A673 (cell line): ENCODE results near the gene KYAT1. TPM values are rescaled to one million over a fixed set of nuclear protein-coding genes. Genes with fewer than 3 reads are reported as not detected.

Experiments
- BruUV-seq: library from RNA; stranded (reverse); fragments of 400-500 nt; replicated peaks from 2 replicates; lab custom pipeline; 2021; lab: Mats Ljungman, UMichigan
- CTCF ChIA-PET: fragments of 300-600 bp; sonication (Branson Sonifier 250); formaldehyde crosslinking; loops from one replicate; lab custom pipeline; 2022; ENCODE audit warnings: antibody characterized with exemption; lab: Charles Lee
- POLR2A ChIA-PET: fragments of 300-600 bp; sonication (Branson Sonifier 250); formaldehyde crosslinking; loops from one replicate; lab custom pipeline; 2022; ENCODE audit warnings: antibody characterized with exemption; ENCODE audit not compliant: low non-redundant PET; lab: Charles Lee
- DNase-seq: peaks from one replicate; pipeline ENCODE4 v3.0.0-alpha.2; 2015; ENCODE audit warnings: low spot score
- H3K27ac ChIP-seq: fragments of 200-600 bp; sonication (generic); 2 replicates; pipeline ENCODE4 v1.5.1; 2016; ENCODE audit warnings: mixed run types, low read depth, mild to moderate bottlenecking, mixed read lengths, antibody characterized with exemption, low read length; ENCODE audit not compliant: poor library complexity, severe bottlenecking
- H3K27me3 ChIP-seq: fragments of 200-600 bp; sonication (generic); replicated peaks from 2 replicates; pipeline ENCODE4 v1.6.1; 2017; ENCODE audit warnings: mixed run types, low read depth, mild to moderate bottlenecking, mixed read lengths, antibody characterized with exemption, low read length; ENCODE audit not compliant: insufficient read depth, poor library complexity
- H3K36me3 ChIP-seq: fragments of 200-600 bp; sonication (generic); 2 replicates; pipeline ENCODE4 v1.6.1; 2016; ENCODE audit warnings: mixed run types, mild to moderate bottlenecking, mixed read lengths, antibody characterized with exemption, low read length; ENCODE audit not compliant: insufficient read depth, poor library complexity, severe bottlenecking
- H3K4me1 ChIP-seq: fragments of 200-600 bp; sonication (generic); 2 replicates; pipeline ENCODE4 v1.6.1; 2017; ENCODE audit warnings: mixed run types, mild to moderate bottlenecking, mixed read lengths, antibody characterized with exemption, low read length; ENCODE audit not compliant: insufficient read depth, poor library complexity, severe bottlenecking
- H3K4me3 ChIP-seq: fragments of 200-600 bp; sonication (generic); 2 replicates; pipeline ENCODE4 v1.5.1; 2016; ENCODE audit warnings: low read depth, mixed run types, mild to moderate bottlenecking, mixed read lengths, low read length; ENCODE audit not compliant: poor library complexity, severe bottlenecking
- H3K9me3 ChIP-seq: fragments of 200-600 bp; sonication (generic); 2 replicates; pipeline ENCODE4 v1.6.1; 2016; ENCODE audit warnings: mixed run types, low read depth, mild to moderate bottlenecking, mixed read lengths, antibody characterized with exemption, low read length; ENCODE audit not compliant: poor library complexity, severe bottlenecking
- EZH2 ChIP-seq: fragments of 200-600 bp; sonication (generic); IDR thresholded peaks from 2 replicates; pipeline ENCODE4 v1.6.1; 2017; ENCODE audit warnings: borderline replicate concordance, low read depth, mild to moderate bottlenecking, mixed read lengths, antibody characterized with exemption, low read length; ENCODE audit not compliant: poor library complexity, severe bottlenecking
- intact Hi-C: fragments of 100-400 bp; cut with micrococcal nuclease; formaldehyde crosslinking; loops from one replicate; pipeline ENCODE4 v1.10.0; 2022; ENCODE audit not compliant: unreplicated experiment
- total RNA-seq: library from RNA; stranded (reverse); gene quantifications from 2 replicates; pipeline ENCODE4 v1.2.3, GENCODE V29; 2021
- TF ChIP-seq, protein P1 (sequence below): fragments of 300-800, 200-600 bp; sonication (generic); conservative IDR thresholded peaks from 2 replicates; pipeline ENCODE4 v1.5.1; 2017; ENCODE audit warnings: low read depth, mild to moderate bottlenecking, antibody characterized with exemption, low read length, moderate library complexity, mixed read lengths

Gene KYAT1
- total RNA-seq, 1 experiment from 2014 or later, result 17.9 TPM

DNA sequence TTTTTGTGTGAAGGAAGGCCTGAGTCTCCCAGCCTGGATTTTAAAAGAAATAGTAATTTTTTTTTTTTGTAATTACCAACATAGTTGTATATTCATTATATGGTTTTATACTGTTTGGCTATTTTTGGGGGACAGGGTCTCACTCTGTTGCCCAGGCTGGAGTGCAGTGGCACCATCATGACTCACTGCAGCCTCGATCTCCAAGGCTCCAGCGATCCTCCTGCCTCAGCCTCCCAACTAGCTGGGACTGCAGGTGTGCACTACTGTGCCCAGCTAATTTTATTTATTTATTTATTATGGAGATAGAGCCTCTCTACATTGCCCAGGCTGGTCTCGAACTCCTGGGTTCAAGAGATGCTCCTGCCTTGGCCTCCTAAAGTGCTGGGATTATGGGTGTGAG is 5.3 kb upstream of the KYAT1 start:
- no peak for TF ChIP-seq EZH2
- TF ChIP-seq, protein P1, sequence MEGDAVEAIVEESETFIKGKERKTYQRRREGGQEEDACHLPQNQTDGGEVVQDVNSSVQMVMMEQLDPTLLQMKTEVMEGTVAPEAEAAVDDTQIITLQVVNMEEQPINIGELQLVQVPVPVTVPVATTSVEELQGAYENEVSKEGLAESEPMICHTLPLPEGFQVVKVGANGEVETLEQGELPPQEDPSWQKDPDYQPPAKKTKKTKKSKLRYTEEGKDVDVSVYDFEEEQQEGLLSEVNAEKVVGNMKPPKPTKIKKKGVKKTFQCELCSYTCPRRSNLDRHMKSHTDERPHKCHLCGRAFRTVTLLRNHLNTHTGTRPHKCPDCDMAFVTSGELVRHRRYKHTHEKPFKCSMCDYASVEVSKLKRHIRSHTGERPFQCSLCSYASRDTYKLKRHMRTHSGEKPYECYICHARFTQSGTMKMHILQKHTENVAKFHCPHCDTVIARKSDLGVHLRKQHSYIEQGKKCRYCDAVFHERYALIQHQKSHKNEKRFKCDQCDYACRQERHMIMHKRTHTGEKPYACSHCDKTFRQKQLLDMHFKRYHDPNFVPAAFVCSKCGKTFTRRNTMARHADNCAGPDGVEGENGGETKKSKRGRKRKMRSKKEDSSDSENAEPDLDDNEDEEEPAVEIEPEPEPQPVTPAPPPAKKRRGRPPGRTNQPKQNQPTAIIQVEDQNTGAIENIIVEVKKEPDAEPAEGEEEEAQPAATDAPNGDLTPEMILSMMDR, result no peak
- H3K36me3 ChIP-seq, result peaks cover 18% of the 10 kb centered on the region
- no peak overlapping the region for H3K4me3 ChIP-seq
- no TSS peak for BruUV-seq
- POLR2A ChIA-PET, result interaction anchor here (0.7 kb wide), 1 partner anchor 148 kb away, joined by 3 read pairs; no protein-coding TSS in a partner anchor
- intact Hi-C loops, result no loop called here
- CTCF ChIA-PET, result no interaction called here
- H3K9me3 ChIP-seq, result no peaks in the 10 kb centered on the region
- peaks cover 9% of the 10 kb centered on the region for H3K4me1 ChIP-seq
- no peaks in the 10 kb centered on the region for H3K27me3 ChIP-seq
- no peak for DNase-seq
- no peak overlapping the region for H3K27ac ChIP-seq

DNA sequence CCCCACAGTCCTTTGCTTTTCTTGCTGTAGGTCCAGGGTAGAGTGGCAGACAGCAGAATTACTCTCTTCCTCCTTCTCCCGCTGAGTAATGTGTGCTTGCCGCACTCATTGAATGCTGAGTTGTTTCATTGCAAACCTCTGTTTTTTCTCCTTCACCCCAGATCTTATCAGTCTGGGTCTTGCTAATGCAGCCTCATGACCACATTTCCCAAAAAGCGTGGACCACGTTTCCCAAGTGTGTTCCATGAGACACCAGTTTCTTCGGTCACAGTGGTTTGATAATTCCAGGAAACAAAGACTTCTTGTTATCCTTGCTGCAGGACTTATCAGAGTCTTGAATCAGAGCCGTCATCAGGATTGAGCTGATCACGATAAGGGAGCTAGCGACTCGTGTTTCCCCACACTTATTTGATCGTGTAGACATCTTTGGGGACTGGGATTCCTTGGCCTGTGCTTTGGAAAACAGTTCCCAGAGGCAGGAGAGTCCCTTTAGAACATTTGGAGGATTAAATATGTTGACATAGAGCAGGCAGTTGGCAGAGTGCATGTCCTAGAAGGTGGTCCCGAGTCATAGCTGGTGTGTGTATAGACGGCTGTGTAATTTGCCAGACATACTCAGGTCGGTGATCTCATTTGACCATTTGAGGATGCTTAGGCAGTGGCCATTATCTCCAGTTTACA is 4.6 kb upstream of the KYAT1 start:
- no peak for DNase-seq
- no TSS peak for BruUV-seq
- CTCF ChIA-PET, result no interaction called here

DNA sequence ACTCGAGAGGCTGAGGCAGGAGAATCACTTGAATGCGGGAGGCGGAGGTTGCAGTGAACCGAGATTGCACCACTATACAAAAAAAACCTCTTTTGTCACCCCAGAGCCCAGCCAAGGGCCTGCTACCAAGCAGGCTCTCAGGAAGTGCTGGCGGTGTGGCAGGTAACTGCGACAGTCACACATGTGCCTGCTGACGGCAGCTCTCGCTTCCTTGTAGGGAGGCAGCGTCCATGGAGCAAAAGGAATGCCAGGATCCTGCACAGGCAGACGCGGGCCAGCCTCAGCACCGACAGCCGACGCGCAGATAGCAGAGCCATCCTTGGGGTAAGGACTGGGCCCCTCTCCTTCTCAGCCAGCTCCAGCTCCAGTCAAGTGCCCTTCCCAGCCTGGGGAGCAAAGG is 4.0 kb upstream of the KYAT1 start:
- peaks cover 9% of the 10 kb centered on the region for H3K4me1 ChIP-seq
- no peaks in the 10 kb centered on the region for H3K9me3 ChIP-seq
- no TSS peak for BruUV-seq
- POLR2A ChIA-PET, result no interaction called here
- intact Hi-C loops, result no loop called here
- CTCF ChIA-PET, result no interaction called here
- peaks cover 18% of the 10 kb centered on the region for H3K36me3 ChIP-seq
- H3K27me3 ChIP-seq, result no peaks in the 10 kb centered on the region
- no peak overlapping the region for H3K4me3 ChIP-seq
- H3K27ac ChIP-seq, result no peak overlapping the region
- TF ChIP-seq, protein P1, result no peak
- no peak for TF ChIP-seq EZH2
- no peak for DNase-seq

More for the DNA sequence above, 4.6 kb upstream of the KYAT1 start:
- Histone ChIP-seq H3K36me3 (peaks cover 18% of the 10 kb centered on the region), H3K4me1 (peaks cover 9% of the 10 kb centered on the region), H3K9me3 (no peaks in the 10 kb centered on the region), H3K27ac (no peak overlapping the region), H3K4me3 (no peak overlapping the region), H3K27me3 (no peaks in the 10 kb centered on the region)
- POLR2A ChIA-PET, result interaction anchor here (0.7 kb wide), 1 partner anchor 149 kb away, joined by 3 read pairs; no protein-coding TSS in a partner anchor
- intact Hi-C loops, result no loop called here
- TF ChIP-seq, protein P1, result no peak
- TF ChIP-seq EZH2, result no peak
